H1 (cell line): ENCODE results near the gene PDE4B. TPM values are rescaled to one million over a fixed set of nuclear protein-coding genes. Genes with fewer than 3 reads are reported as not detected.

ENCODE experiments used
- ATF3 ChIP-seq: IDR thresholded peaks from 2 replicates; pipeline ENCODE4 v1.6.1; 2011; ENCODE audit warnings: low read depth, mild to moderate bottlenecking, low read length; ENCODE audit not compliant: insufficient read depth
- CBX8 ChIP-seq: fragments of 300-800, 300-1000 bp; sonication (generic); IDR thresholded peaks from 2 replicates; pipeline ENCODE4 v1.7.1; 2016; ENCODE audit warnings: low read depth, low read length, borderline replicate concordance
- EGR1 ChIP-seq: IDR thresholded peaks from 2 replicates; pipeline ENCODE4 v1.6.1; 2011; ENCODE audit warnings: low read depth, low read length, borderline replicate concordance
- EZH2 ChIP-seq: fragments of 200-600 bp; sonication (generic); IDR thresholded peaks from 2 replicates; pipeline ENCODE4 v1.7.1; 2012; ENCODE audit warnings: low read depth, mild to moderate bottlenecking, moderate library complexity, low read length, inconsistent platforms; ENCODE audit not compliant: severe bottlenecking
- GTF2F1 ChIP-seq: IDR thresholded peaks from 2 replicates; pipeline ENCODE4 v1.6.1; 2012; ENCODE audit warnings: low read depth, low read length, improper control_type of control experiment, borderline replicate concordance
- HDAC2 ChIP-seq, 2 experiments: fragments of 300-600 bp in 1 of 2; sonication (generic) in 1 of 2; IDR thresholded peaks; 2 replicates each; pipeline ENCODE4 v1.6.1; 2011 to 2012; ENCODE audit warnings: low read depth in 2 of 2, low read length in 2 of 2, mild to moderate bottlenecking in 2 of 2, moderate library complexity in 2 of 2, borderline replicate concordance in 1 of 2, inconsistent platforms in 1 of 2
- JUN ChIP-seq: IDR thresholded peaks from 2 replicates; pipeline ENCODE4 v1.6.1; 2011; ENCODE audit warnings: low read depth, mild to moderate bottlenecking, improper control_type of control experiment, low read length
- KDM5A ChIP-seq: fragments of 200-600 bp; IDR thresholded peaks from 2 replicates; pipeline ENCODE4 v1.7.1; 2012; ENCODE audit warnings: mild to moderate bottlenecking, low read length, inconsistent platforms, mixed read lengths
- MAFK ChIP-seq: IDR thresholded peaks from 2 replicates; pipeline ENCODE4 v1.6.1; 2012; ENCODE audit warnings: low read depth, mild to moderate bottlenecking, improper control_type of control experiment, low read length
- NRF1 ChIP-seq: IDR thresholded peaks from 2 replicates; pipeline ENCODE4 v1.6.1; 2011; ENCODE audit warnings: mild to moderate bottlenecking, low read depth, low read length, improper control_type of control experiment
- PHF8 ChIP-seq: fragments of 200-600 bp; sonication (generic); conservative IDR thresholded peaks from 2 replicates; pipeline ENCODE4 v1.7.1; 2012; ENCODE audit warnings: low read depth, mild to moderate bottlenecking, inconsistent platforms, low read length, moderate library complexity
- RAD21 ChIP-seq, 2 experiments: IDR thresholded peaks in 1 of 2; conservative IDR thresholded peaks in 1 of 2; 2 replicates each; pipeline ENCODE4 v1.6.1; 2011; ENCODE audit warnings: low read depth in 2 of 2, low read length in 2 of 2, improper control_type of control experiment in 1 of 2, inconsistent platforms in 1 of 2, mild to moderate bottlenecking in 1 of 2, moderate library complexity in 1 of 2
- RBBP5 ChIP-seq: IDR thresholded peaks from 2 replicates; pipeline ENCODE4 v1.7.1; 2012; ENCODE audit warnings: low read depth, mild to moderate bottlenecking, inconsistent platforms, low read length, moderate library complexity, borderline replicate concordance
- RNF2 ChIP-seq: fragments of 200-900, 300-1000 bp; sonication (generic); IDR thresholded peaks from 2 replicates; pipeline ENCODE4 v1.7.1; 2016; ENCODE audit warnings: borderline replicate concordance, low read depth, mild to moderate bottlenecking, antibody characterized with exemption, low read length; ENCODE audit not compliant: poor library complexity, severe bottlenecking; ENCODE audit errors: missing control alignments
- RXRA ChIP-seq: IDR thresholded peaks from 2 replicates; pipeline ENCODE4 v1.6.1; 2011; ENCODE audit warnings: low read depth, mild to moderate bottlenecking, low read length, moderate library complexity; ENCODE audit not compliant: insufficient read depth
- SRF ChIP-seq: IDR thresholded peaks from 2 replicates; pipeline ENCODE4 v1.6.1; 2011; ENCODE audit warnings: mild to moderate bottlenecking, low read depth, low read length, moderate library complexity
- TCF12 ChIP-seq: IDR thresholded peaks from 2 replicates; pipeline ENCODE4 v1.6.1; 2011; ENCODE audit warnings: low read depth, mild to moderate bottlenecking, low read length
- ZNF274 ChIP-seq: IDR thresholded peaks from 2 replicates; pipeline ENCODE4 v1.7.0; 2012; ENCODE audit warnings: low read length, borderline replicate concordance; ENCODE audit errors: extremely low read depth
- polyA plus RNA-seq, 7 experiments: library from polyadenylated mRNA; depleted of rRNA in 3 of 7; stranded (reverse) in 5 of 7; unstranded in 2 of 7; fragments of >200 nt in 5 of 7; fragments of 200-250 nt in 2 of 7; gene quantifications; 1 replicate in 5 of 7; 2 replicates in 1 of 7; 4 replicates in 1 of 7; pipeline versions ENCODE4 v1.2.1 to v1.2.3, GENCODE V29; 2011 to 2013; ENCODE audit warnings: missing spikeins in 2 of 7, mixed read lengths in 2 of 7
- total RNA-seq: library from RNA; stranded (reverse); fragmentation: NEBNext Ultra II Directional; extraction: Animal tissue kit (Norgen Biotek cat#: 25700); gene quantifications from 2 replicates; pipeline ENCODE4 v1.2.1, GENCODE V29; 2021
- TF ChIP-seq, protein P1 (sequence below), 3 experiments: IDR thresholded peaks; 1 replicate in 2 of 3; 2 replicates in 1 of 3; pipeline versions ENCODE4 v1.5.1 to v1.6.1; 2011; ENCODE audit warnings: low read length in 3 of 3, mild to moderate bottlenecking in 3 of 3, inconsistent platforms in 2 of 3, low read depth in 1 of 3, moderate library complexity in 1 of 3; ENCODE audit not compliant: insufficient read depth in 1 of 3; ENCODE audit errors: control extremely low read depth in 1 of 3

The PDE4B gene
- total and polyA plus RNA-seq, 2 of the 8 experiments (the other 6 are each of a cell fraction or from before 2014, with no cell fraction given), result 5.0 to 15.1 TPM

- TF ChIP-seq EZH2 (no peak), JUN (no peak), GTF2F1 (no peak), RAD21 (IDR thresholded peaks at IDR 0.05 in 1 of 2, conservative IDR thresholded peaks at IDR 0.05 in 1 of 2; ENCODE audit: low read depth in 2 of 2, low read length in 2 of 2) (peak; percentile 98 to 100), ZNF274 (no peak), NRF1 (no peak), RBBP5 (no peak), SRF (no peak), RNF2 (no peak), EGR1 (no peak), PHF8 (no peak), KDM5A (no peak), HDAC2 (IDR thresholded peaks at IDR 0.05; ENCODE audit: borderline replicate concordance in 1 of 2, low read depth in 2 of 2, low read length in 2 of 2) (no peak), TCF12 (no peak), CBX8 (no peak), RXRA (no peak), MAFK (no peak), ATF3 (peak; percentile 27; the same call in 1 of the 2 replicates)
- TF ChIP-seq, protein P1, sequence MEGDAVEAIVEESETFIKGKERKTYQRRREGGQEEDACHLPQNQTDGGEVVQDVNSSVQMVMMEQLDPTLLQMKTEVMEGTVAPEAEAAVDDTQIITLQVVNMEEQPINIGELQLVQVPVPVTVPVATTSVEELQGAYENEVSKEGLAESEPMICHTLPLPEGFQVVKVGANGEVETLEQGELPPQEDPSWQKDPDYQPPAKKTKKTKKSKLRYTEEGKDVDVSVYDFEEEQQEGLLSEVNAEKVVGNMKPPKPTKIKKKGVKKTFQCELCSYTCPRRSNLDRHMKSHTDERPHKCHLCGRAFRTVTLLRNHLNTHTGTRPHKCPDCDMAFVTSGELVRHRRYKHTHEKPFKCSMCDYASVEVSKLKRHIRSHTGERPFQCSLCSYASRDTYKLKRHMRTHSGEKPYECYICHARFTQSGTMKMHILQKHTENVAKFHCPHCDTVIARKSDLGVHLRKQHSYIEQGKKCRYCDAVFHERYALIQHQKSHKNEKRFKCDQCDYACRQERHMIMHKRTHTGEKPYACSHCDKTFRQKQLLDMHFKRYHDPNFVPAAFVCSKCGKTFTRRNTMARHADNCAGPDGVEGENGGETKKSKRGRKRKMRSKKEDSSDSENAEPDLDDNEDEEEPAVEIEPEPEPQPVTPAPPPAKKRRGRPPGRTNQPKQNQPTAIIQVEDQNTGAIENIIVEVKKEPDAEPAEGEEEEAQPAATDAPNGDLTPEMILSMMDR (IDR thresholded peaks at IDR 0.05; ENCODE audit: control extremely low read depth in 1 of 3, insufficient read depth in 1 of 3, low read depth in 1 of 3, low read length in 3 of 3), result peak; percentile 97 to 99 (median 98)
Observed at GRCh38 chr1:66242646-66243547, 450.2 kb downstream of the PDE4B start (continued).
